GM21423 (cell line): ENCODE measurements around the gene IL31RA.

Source experiments
- ATAC-seq: cut with Tn5 transposase; IDR thresholded peaks from one replicate; pipeline ENCODE4 v1.9.1; 2021; ENCODE audit warnings: mild to moderate bottlenecking, moderate library complexity; ENCODE audit not compliant: unreplicated experiment

The IL31RA gene

GRCh38 chr5:55900068-55900467, 48.9 kb downstream of the IL31RA start:
- ATAC-seq = no peak

- no peak for ATAC-seq
These were observed 49.6 kb downstream of the IL31RA start for GRCh38 chr5:55900776-55901175.

- no peak for ATAC-seq
These were observed 51.5 kb downstream of the IL31RA start for GRCh38 chr5:55902696-55903095.

DNA sequence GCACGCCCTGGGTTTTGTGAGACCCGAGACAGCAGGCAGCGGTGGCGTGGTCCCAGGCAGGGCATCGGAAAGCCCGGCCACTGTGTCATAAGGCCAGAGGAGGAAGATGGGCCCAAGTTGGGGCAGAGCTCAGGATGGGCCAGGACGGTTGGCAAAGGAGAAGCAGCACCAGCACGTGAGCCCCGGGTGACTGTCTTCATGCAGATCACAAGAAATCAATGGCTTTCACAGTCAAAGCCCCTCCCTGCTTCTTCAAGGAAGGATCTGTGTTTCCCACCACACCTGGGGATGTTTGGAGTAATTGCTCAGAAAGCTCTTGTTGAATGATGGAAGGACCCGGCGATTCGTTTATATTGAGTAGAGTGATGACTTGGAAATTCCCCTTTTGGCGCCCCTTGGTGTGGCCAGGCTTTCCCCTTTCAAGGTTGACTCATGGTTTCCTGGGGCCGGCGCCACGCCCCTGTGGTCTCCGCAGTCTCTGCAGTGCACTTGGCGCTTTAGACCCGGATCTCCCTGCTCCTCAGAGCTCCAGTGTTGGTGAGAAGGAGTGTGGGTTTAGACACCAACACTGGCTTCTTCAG, 52.1 kb downstream of the IL31RA start:
- ATAC-seq = peak; percentile 86

DNA sequence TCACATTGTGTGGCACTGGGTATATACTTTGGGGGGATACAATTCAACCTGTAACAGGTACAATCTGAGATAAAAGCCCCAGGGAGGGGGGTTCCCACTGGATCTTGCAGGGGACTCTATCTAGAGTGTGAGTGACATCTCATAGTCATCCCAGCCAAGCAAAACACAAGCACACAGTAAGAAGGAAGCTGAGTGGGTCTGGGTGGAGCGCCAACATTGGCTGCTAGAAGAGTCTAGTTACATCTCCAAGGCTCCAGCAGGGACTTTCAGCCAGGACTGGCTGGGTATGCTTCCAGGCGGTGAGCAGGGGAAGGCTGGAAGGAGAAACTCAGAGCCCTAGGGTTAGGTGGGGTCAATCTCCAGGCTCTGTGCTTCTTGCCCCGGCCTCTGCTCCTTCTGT, 53.0 kb downstream of the IL31RA start:
- no peak for ATAC-seq

GRCh38 chr5:55905251-55905650, 54.1 kb downstream of the IL31RA start:
- no peak for ATAC-seq

- ATAC-seq = no peak
These were observed 56.8 kb downstream of the IL31RA start for GRCh38 chr5:55907927-55908326.

- ATAC-seq = no peak
These were observed 57.6 kb downstream of the IL31RA start for GRCh38 chr5:55908804-55909203.

DNA sequence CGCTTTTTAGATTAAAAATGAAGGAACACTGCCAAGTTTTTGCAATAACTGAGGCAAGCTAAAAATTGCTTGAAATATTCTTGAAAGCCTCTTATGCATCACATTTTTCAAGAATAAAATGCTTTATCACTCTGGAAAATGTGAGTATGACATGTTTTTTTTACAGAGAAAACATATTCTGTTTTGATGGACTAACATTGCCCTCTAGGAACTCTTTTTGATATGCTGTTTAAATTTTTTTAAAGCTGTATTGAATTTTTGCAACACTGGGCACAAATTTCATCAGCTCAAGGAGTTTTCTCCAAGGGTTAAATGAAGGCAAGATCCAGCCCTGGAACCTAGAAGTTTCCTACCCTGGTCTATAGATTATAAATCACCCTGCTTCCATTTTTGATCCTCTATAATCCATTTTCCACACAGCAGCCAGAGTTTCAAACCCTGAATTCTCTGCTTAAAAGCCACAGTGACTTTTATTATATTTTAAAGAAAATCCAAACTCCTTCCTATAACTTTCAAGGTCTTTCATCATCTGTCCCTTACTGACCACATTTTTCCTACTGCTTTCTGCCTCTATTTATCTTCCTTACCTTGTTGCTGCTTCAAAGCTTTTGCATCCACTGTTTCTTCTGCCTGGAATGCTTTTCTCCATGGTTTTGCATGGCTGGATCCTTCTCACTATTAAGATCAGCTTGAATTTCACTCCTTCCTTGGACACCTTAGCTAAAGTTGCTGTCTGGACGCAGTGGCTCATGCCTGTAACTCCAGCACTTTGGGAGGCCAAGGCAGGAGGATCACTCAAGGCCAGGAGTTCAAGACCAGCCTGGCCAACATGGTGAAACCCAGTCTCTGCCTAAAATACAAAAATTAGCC, 60.9 kb downstream of the IL31RA start:
- no peak for ATAC-seq

- peak; percentile 95 for ATAC-seq
These were observed 62.6 kb downstream of the IL31RA start for GRCh38 chr5:55913466-55914413.

GRCh38 chr5:55914971-55915370, 63.8 kb downstream of the IL31RA start:
- no peak for ATAC-seq

- ATAC-seq = no peak
These were observed 64.6 kb downstream of the IL31RA start for GRCh38 chr5:55915783-55916182.

DNA sequence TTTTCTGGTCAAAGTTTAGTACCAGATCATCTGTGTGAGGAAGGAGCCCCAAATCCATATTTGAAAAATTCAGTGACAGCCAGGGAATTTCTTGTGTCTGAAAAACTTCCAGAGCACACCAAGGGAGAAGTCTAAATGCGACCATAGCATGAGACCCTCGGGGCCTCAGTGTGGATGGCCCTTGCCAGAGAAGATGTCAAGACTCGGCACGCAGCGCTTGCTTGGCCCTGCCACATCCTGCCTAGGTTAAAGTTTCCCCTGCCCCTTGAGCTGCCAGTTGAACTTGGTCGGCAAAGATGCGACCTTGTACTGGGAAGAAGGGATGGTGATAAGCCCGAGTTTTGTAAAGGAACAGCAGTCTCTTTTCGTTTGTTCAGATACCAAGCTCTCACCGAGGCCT, 65.8 kb downstream of the IL31RA start:
- no peak for ATAC-seq

DNA sequence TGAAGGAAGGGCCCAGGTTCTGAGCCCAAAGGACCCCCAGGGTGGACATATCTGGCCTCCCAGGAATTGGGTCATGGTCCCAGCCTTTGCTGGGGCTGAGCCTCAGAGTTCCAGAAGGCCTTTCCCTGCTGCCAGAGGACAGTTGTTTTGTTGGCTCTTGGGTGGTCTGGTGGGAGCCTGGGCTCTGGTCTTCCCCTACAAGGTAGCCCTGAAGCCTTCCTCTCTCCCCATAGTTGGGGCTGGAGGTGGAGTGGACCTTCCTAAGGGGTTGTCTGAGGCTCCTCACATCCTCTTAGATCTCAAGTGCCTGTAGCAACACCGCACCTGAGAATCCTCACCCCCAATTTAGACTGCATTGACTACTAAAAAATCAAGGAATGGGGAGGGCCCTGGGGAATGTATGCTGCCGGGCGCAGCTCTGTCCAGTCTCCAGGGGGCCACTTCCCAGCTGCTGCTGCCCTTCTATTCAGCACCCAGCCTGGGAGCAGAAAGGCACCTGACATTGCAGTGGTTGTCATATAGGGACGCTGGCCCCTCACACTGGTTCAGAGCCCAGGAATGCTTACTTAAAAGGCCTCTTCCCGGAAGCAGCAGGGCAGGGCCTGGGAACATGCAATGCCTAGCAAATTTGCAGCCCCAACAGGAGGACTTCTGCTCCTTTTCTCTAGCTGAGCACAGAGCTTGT, 66.4 kb downstream of the IL31RA start:
- no peak for ATAC-seq

- no peak for ATAC-seq
These were observed 67.2 kb downstream of the IL31RA start for GRCh38 chr5:55918087-55919035.

DNA sequence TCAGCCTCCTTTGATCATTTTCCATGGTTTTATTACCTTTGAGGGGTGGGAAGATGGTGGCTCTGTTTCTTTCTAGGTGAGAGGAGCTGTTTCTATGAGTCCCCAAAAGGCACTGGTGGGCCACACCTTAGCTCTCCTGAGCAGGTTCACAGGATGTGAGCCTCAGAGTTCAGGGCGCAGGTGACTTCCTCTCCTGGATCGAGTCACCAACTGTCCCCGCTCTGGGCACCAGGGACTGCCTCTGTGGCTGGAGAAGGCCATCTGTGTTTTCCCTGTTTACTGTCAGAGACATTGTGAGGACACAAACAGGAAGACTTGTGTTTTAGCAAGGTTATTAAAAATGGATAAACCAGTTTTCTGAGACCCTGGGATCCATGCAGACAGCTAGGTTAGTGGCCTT, 68.5 kb downstream of the IL31RA start:
- ATAC-seq = no peak

- ATAC-seq = no peak
These were observed 69.6 kb downstream of the IL31RA start for GRCh38 chr5:55920784-55921183.

DNA sequence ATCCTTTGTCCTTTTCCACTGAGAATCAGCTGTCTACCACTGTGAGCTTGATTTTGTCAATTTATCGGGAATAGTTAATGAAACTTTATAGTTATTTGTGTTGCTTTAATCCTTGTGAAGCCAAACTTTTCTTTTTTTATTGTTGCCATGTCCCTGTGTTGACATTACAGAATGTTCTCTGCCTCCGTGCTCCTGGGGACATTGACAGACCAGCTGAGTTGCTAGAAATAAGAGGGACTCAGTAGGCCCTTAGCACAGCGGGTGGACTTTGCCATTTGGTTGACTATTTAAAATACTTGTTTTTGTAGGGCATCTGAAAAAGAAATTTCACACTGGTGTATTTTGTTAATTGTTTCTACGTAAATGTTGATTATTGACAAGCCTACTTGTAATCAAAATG, 70.5 kb downstream of the IL31RA start:
- no peak for ATAC-seq

DNA sequence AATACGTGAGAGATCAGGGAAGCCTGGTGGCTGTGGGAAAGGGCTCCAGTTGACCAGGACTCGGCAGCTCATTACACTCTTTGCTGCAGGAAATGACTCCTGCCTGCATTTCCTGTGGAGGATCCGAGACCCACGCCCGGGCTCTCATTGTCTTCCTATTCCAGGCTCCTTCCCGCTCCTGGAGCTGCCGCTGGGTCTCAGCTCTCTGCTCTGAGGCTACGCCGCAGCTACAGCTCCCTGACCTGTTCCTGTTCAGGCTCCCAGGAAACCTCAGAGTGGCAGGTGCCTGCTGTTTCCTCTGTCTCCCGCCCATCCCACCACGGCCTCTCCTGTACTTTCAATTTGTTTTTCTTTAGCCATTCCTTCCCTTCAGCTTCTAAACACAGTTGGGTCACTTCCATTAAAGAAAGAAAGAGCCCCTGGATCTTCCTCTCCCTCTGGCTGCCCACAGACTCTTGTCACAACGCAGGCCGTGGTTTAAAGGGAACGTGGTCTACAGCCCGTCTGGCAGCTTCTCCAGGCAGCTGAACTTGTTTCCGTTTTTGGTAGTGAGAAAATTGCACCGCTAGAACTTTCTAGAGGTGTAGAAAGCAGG, 72.1 kb downstream of the IL31RA start:
- ATAC-seq = no peak
